B cell (primary cell): Measurements from ENCODE around the gene CDKAL1.

Experiments
- EZH2 ChIP-seq: IDR thresholded peaks from 2 replicates; pipeline ENCODE4 v1.6.1; 2012; ENCODE audit warnings: borderline replicate concordance, low read depth, mild to moderate bottlenecking, moderate library complexity, low read length; ENCODE audit not compliant: insufficient read depth, poor library complexity, severe bottlenecking
- TF ChIP-seq, protein P1 (sequence below): fragments of 200-600 bp; IDR thresholded peaks from one replicate; pipeline ENCODE4 v1.8.0; 2022; ENCODE audit warnings: antibody characterized with exemption, mild to moderate bottlenecking

DNA sequence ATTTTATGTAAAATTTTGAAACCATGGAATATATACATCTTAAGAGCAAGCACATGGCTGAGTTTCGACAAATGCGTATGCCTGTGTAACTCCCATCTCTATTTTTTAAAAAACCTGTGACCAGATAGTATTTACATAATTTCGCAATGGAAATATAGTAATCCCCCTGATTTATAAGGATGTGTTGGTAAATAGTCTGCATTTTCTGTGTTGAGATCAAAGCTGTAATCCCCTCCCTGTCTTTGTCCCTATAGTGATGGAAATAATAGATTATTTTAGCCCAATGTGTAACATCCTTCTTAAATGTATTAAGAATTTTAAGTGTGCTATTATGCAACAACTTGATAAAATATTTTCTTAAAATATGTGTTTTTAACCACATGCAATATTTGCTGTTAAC lies 267.3 kb downstream of the CDKAL1 start:
- TF ChIP-seq, protein P1, sequence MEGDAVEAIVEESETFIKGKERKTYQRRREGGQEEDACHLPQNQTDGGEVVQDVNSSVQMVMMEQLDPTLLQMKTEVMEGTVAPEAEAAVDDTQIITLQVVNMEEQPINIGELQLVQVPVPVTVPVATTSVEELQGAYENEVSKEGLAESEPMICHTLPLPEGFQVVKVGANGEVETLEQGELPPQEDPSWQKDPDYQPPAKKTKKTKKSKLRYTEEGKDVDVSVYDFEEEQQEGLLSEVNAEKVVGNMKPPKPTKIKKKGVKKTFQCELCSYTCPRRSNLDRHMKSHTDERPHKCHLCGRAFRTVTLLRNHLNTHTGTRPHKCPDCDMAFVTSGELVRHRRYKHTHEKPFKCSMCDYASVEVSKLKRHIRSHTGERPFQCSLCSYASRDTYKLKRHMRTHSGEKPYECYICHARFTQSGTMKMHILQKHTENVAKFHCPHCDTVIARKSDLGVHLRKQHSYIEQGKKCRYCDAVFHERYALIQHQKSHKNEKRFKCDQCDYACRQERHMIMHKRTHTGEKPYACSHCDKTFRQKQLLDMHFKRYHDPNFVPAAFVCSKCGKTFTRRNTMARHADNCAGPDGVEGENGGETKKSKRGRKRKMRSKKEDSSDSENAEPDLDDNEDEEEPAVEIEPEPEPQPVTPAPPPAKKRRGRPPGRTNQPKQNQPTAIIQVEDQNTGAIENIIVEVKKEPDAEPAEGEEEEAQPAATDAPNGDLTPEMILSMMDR = no peak
- no peak for TF ChIP-seq EZH2
